Karpas-422 (cell line): ENCODE results near the gene WDTC1. TPM values are rescaled to one million over a fixed set of nuclear protein-coding genes. Genes with fewer than 3 reads are reported as not detected.
A peak's percentile ranks its signal among the peaks of the same experiment; 100 is the strongest.

Experiments
- DNase-seq: peaks from one replicate; pipeline ENCODE4 v3.0.0-alpha.2; 2015
- H2AFZ ChIP-seq: fragments of 200-600 bp; sonication (generic); 2 replicates; pipeline ENCODE4 v1.6.1; 2014; ENCODE audit warnings: antibody characterized with exemption, low read length, mixed read lengths
- H3K27ac ChIP-seq: fragments of 200-600 bp; sonication (generic); 2 replicates; pipeline ENCODE4 v1.5.1; 2014; ENCODE audit warnings: mild to moderate bottlenecking, low read length, moderate library complexity
- H3K27me3 ChIP-seq: fragments of 200-600 bp; sonication (generic); 2 replicates; pipeline ENCODE4 v1.6.1; 2014; ENCODE audit warnings: low read length, mixed read lengths
- H3K36me3 ChIP-seq: fragments of 200-600 bp; sonication (generic); 2 replicates; pipeline ENCODE4 v1.6.1; 2014; ENCODE audit warnings: low read length, mixed read lengths; ENCODE audit not compliant: insufficient read depth
- H3K4me1 ChIP-seq: fragments of 200-600 bp; sonication (generic); 2 replicates; pipeline ENCODE4 v1.6.1; 2014; ENCODE audit warnings: mild to moderate bottlenecking, low read length, mixed read lengths
- H3K4me2 ChIP-seq: fragments of 200-600 bp; sonication (generic); 2 replicates; pipeline ENCODE4 v1.6.1; 2014; ENCODE audit warnings: low read length, low read depth, mild to moderate bottlenecking; ENCODE audit not compliant: poor library complexity, severe bottlenecking
- H3K4me3 ChIP-seq: fragments of 200-600 bp; sonication (generic); 2 replicates; pipeline ENCODE4 v1.5.1; 2014; ENCODE audit warnings: mild to moderate bottlenecking, antibody characterized with exemption, low read length, mixed read lengths
- H3K79me2 ChIP-seq: fragments of 200-600 bp; sonication (generic); 2 replicates; pipeline ENCODE4 v1.6.1; 2014; ENCODE audit warnings: mild to moderate bottlenecking, low read length, mixed read lengths
- H3K9ac ChIP-seq: fragments of 200-600 bp; sonication (generic); 2 replicates; pipeline ENCODE4 v1.6.0; 2014; ENCODE audit warnings: low read length
- H3K9me2 ChIP-seq: fragments of 200-600 bp; sonication (generic), shearing (Covaris generic); replicated peaks from 2 replicates; pipeline ENCODE4 v1.6.0; 2014; ENCODE audit warnings: mild to moderate bottlenecking, low read length, moderate library complexity; ENCODE audit not compliant: insufficient read depth
- H3K9me3 ChIP-seq: fragments of 300-700, 200-600 bp; sonication (generic); 2 replicates; pipeline ENCODE4 v1.6.1; 2014; ENCODE audit warnings: low read length, mixed read lengths
- H4K20me1 ChIP-seq: fragments of 200-600 bp; sonication (generic); 2 replicates; pipeline ENCODE4 v1.6.1; 2014; ENCODE audit warnings: mild to moderate bottlenecking, antibody characterized with exemption, low read length, low read depth; ENCODE audit not compliant: insufficient read depth
- total RNA-seq: library from RNA; depleted of rRNA; stranded (reverse); fragments of >200 nt; shearing (Covaris generic); gene quantifications from 2 replicates; pipeline ENCODE4 v1.2.3, GENCODE V29; 2014; ENCODE audit warnings: low replicate concordance

The WDTC1 gene
- total RNA-seq, 1 experiment from 2014 or later = 37.0 TPM

- Histone ChIP-seq H4K20me1 (no peaks in the 10 kb centered on the region), H3K9me2 (no peaks in the 10 kb centered on the region), H3K4me3 (peak overlapping the region; percentile 74), H3K9me3 (no peaks in the 10 kb centered on the region), H3K27ac (peak overlapping the region; percentile 68), H3K36me3 (no peaks in the 10 kb centered on the region), H3K4me2 (peak overlapping the region; percentile 76), H3K4me1 (peaks cover 35% of the 10 kb centered on the region), H3K79me2 (no peaks in the 10 kb centered on the region), H3K9ac (peak overlapping the region; percentile 77), H3K27me3 (no peaks in the 10 kb centered on the region), H2AFZ (no peak overlapping the region)
- DNase-seq = peak; percentile 64
Measured at GRCh38 chr1:27342391-27342777, 108.0 kb downstream of the WDTC1 start.

- Histone ChIP-seq H3K9ac (peak overlapping the region; percentile 77), H3K27ac (peak overlapping the region; percentile 23; the same call in 1 of the 2 replicates), H3K4me2 (peak overlapping the region; percentile 76), H3K79me2 (no peaks in the 10 kb centered on the region), H3K27me3 (no peaks in the 10 kb centered on the region), H4K20me1 (no peaks in the 10 kb centered on the region), H2AFZ (peak overlapping the region; percentile 63; the same call in 1 of the 2 replicates), H3K9me3 (no peaks in the 10 kb centered on the region), H3K36me3 (no peaks in the 10 kb centered on the region), H3K4me1 (peaks cover 35% of the 10 kb centered on the region), H3K4me3 (peak overlapping the region; percentile 74), H3K9me2 (no peaks in the 10 kb centered on the region)
- DNase-seq = peak; percentile 74
Measured at GRCh38 chr1:27342778-27343638, 108.6 kb downstream of the WDTC1 start.

- DNase-seq = no peak
- H3K79me2 ChIP-seq = no peaks in the 10 kb centered on the region
- peak overlapping the region; percentile 74; the same call in 1 of the 2 replicates for H3K4me3 ChIP-seq
- no peaks in the 10 kb centered on the region for H3K27me3 ChIP-seq
- H3K9ac ChIP-seq = peak overlapping the region; percentile 77
- H2AFZ ChIP-seq = peak overlapping the region; percentile 63; the same call in 1 of the 2 replicates
- H3K4me1 ChIP-seq = peaks cover 36% of the 10 kb centered on the region
- H3K36me3 ChIP-seq = no peaks in the 10 kb centered on the region
- H3K4me2 ChIP-seq = peak overlapping the region; percentile 76
- H3K9me2 ChIP-seq = no peaks in the 10 kb centered on the region
- no peaks in the 10 kb centered on the region for H3K9me3 ChIP-seq
- peak overlapping the region; percentile 23; the same call in 1 of the 2 replicates for H3K27ac ChIP-seq
- no peaks in the 10 kb centered on the region for H4K20me1 ChIP-seq
Measured at GRCh38 chr1:27343639-27344025, 109.2 kb downstream of the WDTC1 start.

- Histone ChIP-seq H3K4me3 (no peak overlapping the region), H3K79me2 (no peaks in the 10 kb centered on the region), H3K9me3 (no peaks in the 10 kb centered on the region), H2AFZ (no peak overlapping the region), H3K9ac (no peak overlapping the region), H3K27ac (no peak overlapping the region), H3K36me3 (no peaks in the 10 kb centered on the region), H3K9me2 (no peaks in the 10 kb centered on the region), H3K4me1 (peaks cover 44% of the 10 kb centered on the region), H4K20me1 (no peaks in the 10 kb centered on the region), H3K4me2 (no peak overlapping the region), H3K27me3 (no peaks in the 10 kb centered on the region)
- DNase-seq = no peak
Measured at GRCh38 chr1:27345272-27345671, 110.8 kb downstream of the WDTC1 start.

GRCh38 chr1:27346357-27346756, 111.9 kb downstream of the WDTC1 start:
- Histone ChIP-seq H4K20me1 (no peaks in the 10 kb centered on the region), H3K9me3 (no peaks in the 10 kb centered on the region), H3K4me3 (no peak overlapping the region), H3K4me2 (no peak overlapping the region), H3K27me3 (no peaks in the 10 kb centered on the region), H2AFZ (no peak overlapping the region), H3K36me3 (no peaks in the 10 kb centered on the region), H3K4me1 (peaks cover 36% of the 10 kb centered on the region), H3K27ac (no peak overlapping the region), H3K79me2 (no peaks in the 10 kb centered on the region), H3K9ac (no peak overlapping the region), H3K9me2 (no peaks in the 10 kb centered on the region)
- DNase-seq = no peak

- Histone ChIP-seq H3K4me1 (peaks cover 28% of the 10 kb centered on the region), H3K4me3 (no peak overlapping the region), H3K27me3 (no peaks in the 10 kb centered on the region), H4K20me1 (no peaks in the 10 kb centered on the region), H3K4me2 (no peak overlapping the region), H3K36me3 (no peaks in the 10 kb centered on the region), H3K9ac (no peak overlapping the region), H3K9me2 (no peaks in the 10 kb centered on the region), H2AFZ (no peak overlapping the region), H3K9me3 (no peaks in the 10 kb centered on the region), H3K79me2 (no peaks in the 10 kb centered on the region), H3K27ac (no peak overlapping the region)
- DNase-seq = no peak
Measured at GRCh38 chr1:27346991-27347624, 112.7 kb downstream of the WDTC1 start.

GRCh38 chr1:27348861-27349783, 114.7 kb downstream of the WDTC1 start:
- Histone ChIP-seq H3K4me1 (peaks cover 10% of the 10 kb centered on the region), H3K79me2 (no peaks in the 10 kb centered on the region), H3K27me3 (no peaks in the 10 kb centered on the region), H3K9me3 (no peaks in the 10 kb centered on the region), H4K20me1 (no peaks in the 10 kb centered on the region), H3K36me3 (no peaks in the 10 kb centered on the region), H2AFZ (peak overlapping the region; percentile 65), H3K4me3 (peak overlapping the region; percentile 63), H3K27ac (no peak overlapping the region), H3K4me2 (peak overlapping the region; percentile 92), H3K9ac (peak overlapping the region; percentile 71), H3K9me2 (no peaks in the 10 kb centered on the region)
- peak; percentile 79 for DNase-seq
